ENCODE measurements around the gene SLC16A4. TPM values are rescaled to one million over a fixed set of nuclear protein-coding genes. Genes with fewer than 3 reads are reported as not detected.

SLC16A4 gene
- total RNA-seq, 2 experiments from 2014 or later, result 0.22 to 0.38 TPM

- BruUV-seq (replicated peaks), result no TSS peak
- Histone ChIP-seq H3K79me2 (ENCODE audit: insufficient read depth, low read depth, low read length) (peaks cover 97% of the 10 kb centered on the region), H3K4me1 (ENCODE audit: insufficient read depth, low read length, poor library complexity, severe bottlenecking) (peaks cover 13% of the 10 kb centered on the region), H3K27ac (ENCODE audit: low read depth, low read length, poor library complexity, severe bottlenecking) (no peak overlapping the region), H3K4me3 (ENCODE audit: low read depth, low read length, poor library complexity, severe bottlenecking) (no peak overlapping the region), H2AFZ (ENCODE audit: low read length) (no peak overlapping the region), H4K20me1 (ENCODE audit: insufficient read depth, low read length) (peaks cover 17% of the 10 kb centered on the region), H3K9me2 (ENCODE audit: insufficient read depth, low read length) (no peaks in the 10 kb centered on the region), H3K4me2 (ENCODE audit: low read length) (no peak overlapping the region), H3K9me3 (ENCODE audit: low read length) (no peaks in the 10 kb centered on the region), H3K36me3 (ENCODE audit: insufficient read depth, low read length) (peaks cover 99% of the 10 kb centered on the region)
- intact Hi-C loops (cut with micrococcal nuclease; ENCODE audit: unreplicated experiment), result no loop called here
- DNase-seq (ENCODE audit: low spot score), result no peak
- no peak for TF ChIP-seq CTCF (conservative IDR thresholded peaks at IDR 0.05; ENCODE audit: low read length)
- TF ChIP-seq EZH2phosphoT487 (IDR thresholded peaks at IDR 0.05; ENCODE audit: borderline replicate concordance, low read depth, low read length), result no peak
- POLR2A ChIA-PET, result interaction anchor here (0.6 to 2.1 kb wide), 2 partner anchors 9 to 303 kb away, joined by 3 to 11 read pairs; no protein-coding TSS in a partner anchor
- CTCF ChIA-PET (ENCODE audit: unreplicated experiment), result interaction anchor here (0.5 kb wide), 1 partner anchor 23 kb away, joined by 3 read pairs; no protein-coding TSS in a partner anchor
Measured at GRCh38 chr1:110360431-110360830, 30.4 kb downstream of the SLC16A4 start.

GRCh38 chr1:110356379-110356778 is 34.4 kb downstream of the SLC16A4 start:
- H3K9me3 ChIP-seq (ENCODE audit: low read length), result no peaks in the 10 kb centered on the region
- ChIA-PET POLR2A (interaction anchor here (0.7 to 1.5 kb wide), 4 partner anchors 10 to 55 kb away, joined by 3 read pairs; no protein-coding TSS in a partner anchor), CTCF (ENCODE audit: unreplicated experiment) (no interaction called here)
- peaks cover 45% of the 10 kb centered on the region for H3K4me1 ChIP-seq (ENCODE audit: insufficient read depth, low read length, poor library complexity, severe bottlenecking)
- peaks cover 95% of the 10 kb centered on the region for H3K36me3 ChIP-seq (ENCODE audit: insufficient read depth, low read length)
- H2AFZ ChIP-seq (ENCODE audit: low read length), result no peak overlapping the region
- H3K79me2 ChIP-seq (ENCODE audit: insufficient read depth, low read depth, low read length), result peaks cover 100% of the 10 kb centered on the region
- no peak for DNase-seq (ENCODE audit: low spot score)
- peak overlapping the region; percentile 3 for H3K27ac ChIP-seq (ENCODE audit: low read depth, low read length, poor library complexity, severe bottlenecking)
- no peak overlapping the region for H3K4me3 ChIP-seq (ENCODE audit: low read depth, low read length, poor library complexity, severe bottlenecking)
- H3K9me2 ChIP-seq (ENCODE audit: insufficient read depth, low read length), result no peaks in the 10 kb centered on the region
- BruUV-seq (replicated peaks), result TSS peak; percentile 9
- TF ChIP-seq EZH2phosphoT487 (IDR thresholded peaks at IDR 0.05; ENCODE audit: borderline replicate concordance, low read depth, low read length) (no peak), CTCF (conservative IDR thresholded peaks at IDR 0.05; ENCODE audit: low read length) (no peak)
- intact Hi-C loops (cut with micrococcal nuclease; ENCODE audit: unreplicated experiment), result no loop called here
- H3K4me2 ChIP-seq (ENCODE audit: low read length), result peak overlapping the region; percentile 9; the same call in 1 of the 2 replicates
- peaks cover 28% of the 10 kb centered on the region for H4K20me1 ChIP-seq (ENCODE audit: insufficient read depth, low read length)

- H3K9me2 ChIP-seq (ENCODE audit: insufficient read depth, low read length), result no peaks in the 10 kb centered on the region
- H3K4me2 ChIP-seq (ENCODE audit: low read length), result peak overlapping the region; percentile 9; the same call in 1 of the 2 replicates
- CTCF ChIA-PET (ENCODE audit: unreplicated experiment), result no interaction called here
Measured at GRCh38 chr1:110355321-110355720, 35.5 kb downstream of the SLC16A4 start.

More at GRCh38 chr1:110355321-110355720, 35.5 kb downstream of the SLC16A4 start:
- no peak for DNase-seq (ENCODE audit: low spot score)
- no peak for TF ChIP-seq CTCF (conservative IDR thresholded peaks at IDR 0.05; ENCODE audit: low read length)
- no peak for TF ChIP-seq EZH2phosphoT487 (IDR thresholded peaks at IDR 0.05; ENCODE audit: borderline replicate concordance, low read depth, low read length)
- Histone ChIP-seq H4K20me1 (ENCODE audit: insufficient read depth, low read length) (peaks cover 36% of the 10 kb centered on the region), H3K9me3 (ENCODE audit: low read length) (no peaks in the 10 kb centered on the region), H3K4me3 (ENCODE audit: low read depth, low read length, poor library complexity, severe bottlenecking) (no peak overlapping the region), H3K27ac (ENCODE audit: low read depth, low read length, poor library complexity, severe bottlenecking) (peak overlapping the region; percentile 18), H3K79me2 (ENCODE audit: insufficient read depth, low read depth, low read length) (peaks cover 100% of the 10 kb centered on the region), H3K36me3 (ENCODE audit: insufficient read depth, low read length) (peaks cover 96% of the 10 kb centered on the region), H2AFZ (ENCODE audit: low read length) (no peak overlapping the region), H3K4me1 (ENCODE audit: insufficient read depth, low read length, poor library complexity, severe bottlenecking) (peaks cover 56% of the 10 kb centered on the region)
- intact Hi-C loops (cut with micrococcal nuclease; ENCODE audit: unreplicated experiment), result no loop called here
- no TSS peak for BruUV-seq (replicated peaks)
- POLR2A ChIA-PET, result no interaction called here

All from OCI-LY7 (cell line).